Measurements from ENCODE around the gene CHST12. TPM values are rescaled to one million over a fixed set of nuclear protein-coding genes. Genes with fewer than 3 reads are reported as not detected.

Gene CHST12
- total and polyA plus RNA-seq, 2 donors (not counting 1 experiment from before 2014, with no cell fraction given), result 25.4 to 27.1 TPM

DNA sequence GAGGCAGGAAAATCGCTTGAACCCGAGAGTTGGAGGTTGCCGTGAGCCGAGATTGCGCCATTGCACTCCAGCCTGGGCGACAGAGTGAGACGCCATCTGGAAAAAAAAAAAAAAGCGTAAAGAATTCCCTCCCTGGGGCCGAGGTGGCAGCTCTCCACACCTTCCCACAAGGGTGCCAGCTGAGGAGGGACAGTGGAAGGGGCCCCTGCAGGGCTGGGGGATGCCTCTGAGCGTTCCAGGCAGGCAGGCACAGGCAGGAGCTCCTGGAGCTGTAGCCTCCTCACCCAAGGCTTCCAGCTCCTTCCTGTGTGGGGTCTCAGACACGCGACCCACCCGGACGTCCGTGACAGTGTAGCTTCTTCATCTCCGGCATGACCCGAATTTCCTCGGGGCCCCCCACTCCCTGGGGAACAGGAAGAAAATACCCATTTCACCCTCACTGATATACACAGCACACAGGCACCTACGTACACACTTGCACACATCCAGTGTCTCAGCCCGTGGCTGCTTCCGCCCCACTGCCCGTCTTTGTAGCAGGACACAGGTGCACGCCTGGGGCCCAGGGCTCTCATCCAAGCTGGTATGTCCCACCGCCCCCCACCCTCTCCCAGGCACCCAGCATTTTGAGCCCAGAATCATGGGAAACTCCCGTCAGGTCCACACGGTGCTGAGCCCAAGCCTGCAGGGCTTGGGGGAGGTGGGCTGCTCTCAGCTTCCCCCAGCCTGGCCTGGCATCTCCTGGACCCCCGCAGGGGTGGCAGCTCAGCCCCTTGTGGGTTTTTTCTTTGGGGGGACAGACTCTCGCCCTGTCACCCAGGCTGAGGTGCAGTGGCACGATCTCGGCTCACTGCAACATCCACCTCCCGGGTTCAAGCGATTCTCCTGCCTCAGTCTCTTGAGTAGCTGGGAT, 47.0 kb downstream of the CHST12 start:
- no peaks in the 10 kb centered on the region for H3K27me3 Mint-ChIP-seq
- Histone ChIP-seq H4K20me1 (ENCODE audit: control insufficient read depth, insufficient read depth, low read length, poor library complexity, severe bottlenecking) (no peaks in the 10 kb centered on the region), H3K4me3 (ENCODE audit: control extremely low read depth in 1 of 5, extremely low read depth in 1 of 5, insufficient read depth in 1 of 5, low read depth in 2 of 5, low read length in 4 of 5) (no peak overlapping the region), H3K27ac (ENCODE audit: low read length in 2 of 2) (no peak overlapping the region), H3K9me3 (ENCODE audit: control extremely low read depth in 1 of 3, control insufficient read depth in 2 of 3, insufficient read depth in 1 of 3, low read length in 2 of 3) (peaks cover 0 to 9% (median 0%) of the 10 kb centered on the region in 3 donors), H3K36me3 (replicated peaks in 1 of 2; ENCODE audit: control extremely low read depth in 1 of 2, control insufficient read depth in 1 of 2, extremely low read depth in 1 of 2, insufficient read depth in 2 of 2, low read length in 1 of 2) (peaks cover 0 to 4% of the 10 kb centered on the region in 2 experiments), H3K27me3 (replicated peaks in 1 of 4; ENCODE audit: control extremely low read depth in 1 of 4, control insufficient read depth in 3 of 4, insufficient read depth in 4 of 4, low read length in 3 of 4) (no peaks in the 10 kb centered on the region), H3K4me1 (ENCODE audit: control insufficient read depth in 2 of 2, insufficient read depth in 2 of 2, low read length in 2 of 2) (peaks cover 8 to 11% of the 10 kb centered on the region in 2 donors), H3K4me2 (replicated peaks; ENCODE audit: low read depth, low read length, poor library complexity, severe bottlenecking) (no peak overlapping the region), H3K9ac (ENCODE audit: low read length) (no peak overlapping the region), H3K79me2 (ENCODE audit: control insufficient read depth, insufficient read depth, low read length) (no peaks in the 10 kb centered on the region), H2AFZ (ENCODE audit: insufficient read depth, low read depth, low read length, poor library complexity, severe bottlenecking) (no peak overlapping the region)
- ChIA-PET POLR2A (interaction anchor here (0.7 to 1.8 kb wide), 2 partner anchors 15 to 79 kb away, joined by 3 to 4 read pairs; no protein-coding TSS in a partner anchor), CTCF (interaction anchor here (0.6 to 6.2 kb wide), 30 partner anchors 9 to 1448 kb away, joined by 3 to 104 read pairs (median 4); no protein-coding TSS in a partner anchor)
- H3K9me3 Mint-ChIP-seq (ENCODE audit: insufficient read depth), result peaks cover 2% of the 10 kb centered on the region
- no peak overlapping the region for H3K4me3 Mint-ChIP-seq
- no peak for TF ChIP-seq EZH2 (IDR thresholded peaks at IDR 0.05; ENCODE audit: borderline replicate concordance, insufficient read depth, low read depth, low read length, poor library complexity, severe bottlenecking)
- TF ChIP-seq, protein P1, sequence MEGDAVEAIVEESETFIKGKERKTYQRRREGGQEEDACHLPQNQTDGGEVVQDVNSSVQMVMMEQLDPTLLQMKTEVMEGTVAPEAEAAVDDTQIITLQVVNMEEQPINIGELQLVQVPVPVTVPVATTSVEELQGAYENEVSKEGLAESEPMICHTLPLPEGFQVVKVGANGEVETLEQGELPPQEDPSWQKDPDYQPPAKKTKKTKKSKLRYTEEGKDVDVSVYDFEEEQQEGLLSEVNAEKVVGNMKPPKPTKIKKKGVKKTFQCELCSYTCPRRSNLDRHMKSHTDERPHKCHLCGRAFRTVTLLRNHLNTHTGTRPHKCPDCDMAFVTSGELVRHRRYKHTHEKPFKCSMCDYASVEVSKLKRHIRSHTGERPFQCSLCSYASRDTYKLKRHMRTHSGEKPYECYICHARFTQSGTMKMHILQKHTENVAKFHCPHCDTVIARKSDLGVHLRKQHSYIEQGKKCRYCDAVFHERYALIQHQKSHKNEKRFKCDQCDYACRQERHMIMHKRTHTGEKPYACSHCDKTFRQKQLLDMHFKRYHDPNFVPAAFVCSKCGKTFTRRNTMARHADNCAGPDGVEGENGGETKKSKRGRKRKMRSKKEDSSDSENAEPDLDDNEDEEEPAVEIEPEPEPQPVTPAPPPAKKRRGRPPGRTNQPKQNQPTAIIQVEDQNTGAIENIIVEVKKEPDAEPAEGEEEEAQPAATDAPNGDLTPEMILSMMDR (IDR thresholded peaks at IDR 0.05), result no peak
- no peak for ATAC-seq (ENCODE audit: low read depth)
- H3K4me1 Mint-ChIP-seq, result peaks cover 10% of the 10 kb centered on the region
- no peak for DNase-seq
- no peak overlapping the region for H3K27ac Mint-ChIP-seq
- intact Hi-C loops (cut with micrococcal nuclease), result loop anchor here (1.0 to 10.0 kb wide), 4 partner anchors 19 to 704 kb away; partner anchors contain the start of gene GNA12
- 83% methylated on average over 30 of the region's 32 CpGs for WGBS (ENCODE audit: insufficient coverage)
